Frontal cortex (tissue), 4 donors: ENCODE results near the gene TREM2. TPM values are rescaled to one million over a fixed set of nuclear protein-coding genes. Genes with fewer than 3 reads are reported as not detected.

Experiments
- DNase-seq, 2 donors: peaks; one replicate each; pipeline ENCODE4 v3.0.0; 2012; ENCODE audit warnings: low spot score in 2 of 2
- FAIRE-seq: peaks from 2 replicates; lab custom pipeline; 2012; peaks lifted over from hg19 to GRCh38; lab: Jason Lieb, UNC
- total RNA-seq: library from RNA; depleted of rRNA; stranded (reverse); fragments of >200 nt; gene quantifications from one replicate; pipeline ENCODE4 v1.2.3, GENCODE V29; 2014
- donor health status: control.
- donor health status: control.
- donor health status: control.

Gene TREM2
- total RNA-seq, 1 donor from 2014 or later = 4.9 TPM

DNA sequence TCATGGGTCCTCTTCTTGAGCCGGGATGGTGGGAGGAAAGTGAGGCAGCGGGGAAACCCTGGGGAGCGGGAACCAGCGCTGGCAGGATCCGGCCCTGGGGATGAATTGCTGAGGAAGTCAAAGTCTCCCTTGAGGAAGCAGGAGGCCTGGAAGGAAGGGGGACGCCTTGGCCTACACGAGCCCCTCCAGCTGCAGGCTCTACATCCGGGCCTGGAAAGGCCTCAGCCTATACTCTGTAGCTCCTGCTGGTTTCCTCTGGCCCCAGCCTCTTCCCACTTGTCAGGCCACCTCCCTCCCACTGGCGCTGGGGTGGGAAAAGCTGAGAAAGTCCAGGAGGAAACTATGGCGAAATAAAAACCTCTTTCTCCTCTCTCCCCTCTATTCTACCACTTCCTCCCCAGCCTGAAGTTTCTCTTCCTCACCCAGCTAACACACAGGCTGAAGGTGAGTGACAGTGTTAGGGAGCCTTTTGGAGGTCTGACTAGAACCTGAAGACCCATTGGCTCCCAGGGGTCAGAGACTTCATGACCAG lies 23.2 kb upstream of the TREM2 start:
- no peak for FAIRE-seq

GRCh38 chr6:41184761-41185160 lies 21.8 kb upstream of the TREM2 start:
- no peak for FAIRE-seq
- DNase-seq = no peak

More for the DNA sequence above, 23.2 kb upstream of the TREM2 start:
- DNase-seq = no peak

DNA sequence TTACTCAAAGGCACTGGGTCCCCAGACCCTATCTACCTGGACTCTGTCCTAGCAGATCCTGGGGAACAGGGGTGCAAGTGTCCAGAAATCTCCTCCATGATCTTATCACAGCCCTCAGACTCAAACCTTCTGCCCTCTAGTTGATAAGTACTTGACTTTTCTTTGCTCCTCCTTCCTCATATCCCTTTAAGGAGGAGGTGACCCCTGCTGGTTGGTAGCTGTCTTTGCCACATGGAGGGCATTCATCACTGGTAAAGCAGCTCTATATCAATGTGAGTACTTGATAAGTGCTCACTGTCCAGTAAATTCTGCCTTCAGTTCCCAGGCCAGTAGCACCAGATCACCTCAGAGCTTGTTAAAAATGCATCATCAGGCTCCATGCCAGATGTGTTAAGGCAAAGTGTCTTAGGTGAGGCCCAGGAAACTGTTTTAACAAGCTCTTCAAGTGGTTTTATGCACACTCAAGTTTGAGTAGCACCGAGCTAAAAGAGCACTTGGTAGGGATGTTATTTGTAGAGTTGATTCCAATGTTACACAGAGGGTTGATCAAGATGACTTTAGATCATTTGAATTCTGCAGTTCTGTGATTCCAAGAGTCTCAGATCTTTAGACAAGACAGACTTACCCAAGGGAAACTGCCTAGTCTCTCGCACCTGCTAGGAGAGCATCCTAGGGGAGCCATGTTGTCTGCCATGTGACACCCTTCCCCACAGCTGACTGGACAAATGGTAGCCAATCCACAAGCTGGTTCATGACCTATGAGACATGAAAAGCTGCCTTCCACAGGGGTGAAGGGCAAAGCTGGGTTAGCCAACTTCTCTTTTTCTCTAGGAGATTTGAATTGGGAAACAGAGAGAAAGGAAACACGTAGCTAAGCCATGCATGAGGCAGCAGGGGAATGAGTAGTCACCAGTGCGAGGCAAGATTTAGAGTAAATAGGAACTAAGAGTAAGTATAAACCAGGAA lies 19.4 kb upstream of the TREM2 start:
- no peak for DNase-seq

DNA sequence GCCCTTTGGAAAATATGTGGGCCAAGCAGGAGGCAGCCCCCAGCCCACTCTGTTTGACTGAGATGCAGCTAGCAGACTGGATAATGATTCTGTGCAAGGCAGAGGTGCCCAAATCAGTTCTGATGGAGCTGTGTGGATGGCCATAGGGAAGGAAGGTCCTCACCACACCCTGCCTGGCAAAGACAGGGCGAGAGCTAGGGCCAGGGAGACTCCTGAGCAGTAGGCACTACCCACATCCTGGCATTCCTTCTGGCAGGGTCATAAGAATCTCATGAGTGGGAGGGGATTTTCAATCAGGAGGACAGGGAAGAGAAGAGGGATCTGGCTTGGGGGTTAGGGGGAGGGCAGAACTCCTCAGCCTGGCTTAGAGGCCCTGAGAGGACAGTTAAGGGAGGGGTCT lies 18.6 kb upstream of the TREM2 start:
- DNase-seq = no peak

More for the DNA sequence above, 19.4 kb upstream of the TREM2 start:
- no peak for FAIRE-seq

GRCh38 chr6:41179163-41179562 lies 16.2 kb upstream of the TREM2 start:
- FAIRE-seq = no peak
- no peak for DNase-seq

More for the DNA sequence above, 18.6 kb upstream of the TREM2 start:
- FAIRE-seq = no peak

GRCh38 chr6:41177695-41178094 lies 14.8 kb upstream of the TREM2 start:
- FAIRE-seq (no peak), DNase-seq (no peak)

DNA sequence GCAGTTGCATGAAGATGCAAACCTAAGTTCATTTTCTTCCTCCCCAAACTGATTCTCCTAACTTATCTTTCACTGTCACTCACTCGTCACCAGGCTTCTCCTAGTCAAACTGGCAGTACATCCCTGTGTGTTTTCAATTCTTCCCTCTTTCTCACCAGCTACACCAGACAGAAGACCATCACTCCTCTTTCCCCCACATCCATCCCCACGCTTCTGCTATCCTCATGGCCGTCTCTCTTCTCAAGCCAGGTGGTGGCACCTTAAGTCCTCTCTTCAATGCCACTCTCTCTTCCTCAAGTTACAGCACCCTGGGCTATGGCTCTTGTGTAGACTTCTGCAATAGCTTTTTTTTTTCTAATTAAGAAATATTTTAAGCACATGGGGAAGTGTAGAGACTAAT lies 14.4 kb upstream of the TREM2 start:
- DNase-seq (no peak), FAIRE-seq (no peak)

- no peak for DNase-seq
- FAIRE-seq = no peak
Measured at GRCh38 chr6:41176189-41176588, 13.3 kb upstream of the TREM2 start.

- FAIRE-seq = no peak
- no peak for DNase-seq
Measured at GRCh38 chr6:41175084-41175483, 12.2 kb upstream of the TREM2 start.

DNA sequence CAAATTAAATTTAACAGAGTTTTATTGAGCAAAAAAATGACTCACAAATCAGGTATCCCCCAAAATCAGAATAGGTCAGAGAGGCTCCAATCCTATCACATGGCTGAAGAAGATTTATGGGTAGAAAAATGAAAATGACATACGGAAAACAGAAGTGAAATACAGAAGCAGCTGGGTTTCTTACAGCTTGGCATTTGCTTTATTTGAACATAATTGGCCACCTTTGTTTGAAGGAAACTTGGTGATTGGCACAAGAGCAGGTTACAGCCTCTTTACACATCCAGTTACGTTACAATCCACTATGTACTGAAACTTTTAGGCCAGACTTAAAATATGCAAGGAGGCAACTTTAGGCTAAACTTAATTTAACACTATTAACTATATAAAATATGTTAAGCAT lies 11.7 kb upstream of the TREM2 start:
- FAIRE-seq (no peak), DNase-seq (no peak)

DNA sequence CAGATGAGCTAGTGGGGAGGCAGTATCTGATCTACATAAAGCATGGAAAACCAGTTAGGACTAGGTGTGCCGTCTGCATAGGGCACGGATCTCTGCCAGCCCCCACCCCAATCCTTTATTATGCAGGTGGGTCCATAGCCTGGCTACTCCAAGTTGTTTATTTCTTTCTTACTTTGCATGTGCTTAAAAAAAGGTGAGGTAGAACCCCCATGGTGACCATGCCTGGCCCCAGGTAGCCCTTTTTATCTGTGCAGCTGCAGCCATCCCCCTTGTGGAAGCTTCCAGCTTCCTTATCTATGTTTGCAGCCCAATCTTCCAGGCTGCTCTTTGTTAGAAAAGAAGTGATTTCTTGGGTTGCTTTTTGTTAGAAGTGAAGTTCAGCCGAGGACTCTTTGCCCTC lies 9.0 kb upstream of the TREM2 start:
- no peak for FAIRE-seq
- no peak for DNase-seq

DNA sequence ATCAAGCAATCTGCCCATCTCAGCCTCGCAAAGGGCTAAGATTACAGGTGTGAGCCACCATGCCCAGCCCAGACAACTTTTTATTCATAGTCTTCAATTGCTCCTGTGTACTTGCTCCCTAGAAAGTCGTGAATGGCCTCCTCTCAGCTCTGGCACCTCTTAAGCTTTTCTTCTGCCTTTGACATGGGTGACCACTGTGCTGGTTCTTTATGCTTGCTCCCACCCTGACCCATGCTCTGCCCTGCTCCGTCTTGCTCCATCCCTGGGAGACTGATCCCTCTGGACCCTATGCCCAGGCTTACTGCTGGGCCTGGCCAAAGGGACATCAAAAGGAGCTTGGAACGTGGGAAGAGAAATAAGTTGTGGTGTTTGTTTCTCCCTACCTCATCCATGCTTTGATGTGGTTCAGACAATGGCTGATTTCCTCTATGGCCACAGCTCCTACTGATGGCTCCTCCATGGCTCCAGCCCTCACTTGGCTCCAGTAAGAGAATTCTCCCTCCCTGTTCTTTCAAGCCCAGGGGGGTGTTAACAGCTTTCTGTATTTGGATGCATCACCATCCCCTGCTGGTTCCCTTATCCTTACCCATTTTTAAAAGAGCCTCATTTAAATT lies 7.7 kb upstream of the TREM2 start:
- no peak for DNase-seq
- FAIRE-seq = no peak

GRCh38 chr6:41167173-41167963 lies 4.5 kb upstream of the TREM2 start:
- FAIRE-seq (no peak), DNase-seq (no peak)

- DNase-seq = no peak
- FAIRE-seq = no peak
Measured at GRCh38 chr6:41164551-41165120, 1.7 kb upstream of the TREM2 start.

DNA sequence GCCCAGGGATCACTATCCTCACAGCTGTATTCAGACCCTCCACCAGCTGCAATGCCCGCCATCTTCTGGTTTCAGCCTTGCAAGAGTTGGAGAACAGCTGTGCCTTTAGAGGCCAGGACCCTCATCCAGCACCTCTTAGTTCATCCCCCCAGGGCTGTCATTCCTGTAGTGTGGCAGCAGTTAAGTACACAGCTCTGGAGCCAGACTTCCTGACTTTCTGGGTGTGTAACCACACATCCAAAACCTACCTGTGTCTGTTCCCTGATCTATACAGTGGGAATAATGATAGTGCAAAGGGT lies 452 bp upstream of the TREM2 start:
- FAIRE-seq = no peak
- no peak for DNase-seq

GRCh38 chr6:41161851-41162552 lies 914 bp downstream of the TREM2 start:
- FAIRE-seq (no peak), DNase-seq (no peak)

DNA sequence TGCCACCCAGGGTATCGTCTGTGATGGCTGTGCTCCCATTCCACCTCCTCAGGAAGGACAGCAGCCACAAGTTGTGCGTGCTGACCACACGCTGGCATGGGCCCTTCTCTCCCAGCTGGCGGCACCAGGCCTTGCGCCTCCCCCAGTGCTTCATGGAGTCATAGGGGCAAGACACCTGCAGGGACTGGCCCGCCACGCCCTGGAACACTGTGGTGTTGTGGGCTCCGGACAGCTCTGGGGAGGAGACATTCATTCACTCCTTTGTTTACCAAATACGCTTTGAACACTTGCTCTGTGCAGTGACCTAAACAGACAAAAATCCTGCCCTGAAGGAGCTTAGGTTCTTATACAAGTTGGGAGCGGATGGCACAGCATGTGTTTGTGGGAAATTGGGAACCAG lies 1.5 kb downstream of the TREM2 start:
- DNase-seq (no peak), FAIRE-seq (no peak)

DNA sequence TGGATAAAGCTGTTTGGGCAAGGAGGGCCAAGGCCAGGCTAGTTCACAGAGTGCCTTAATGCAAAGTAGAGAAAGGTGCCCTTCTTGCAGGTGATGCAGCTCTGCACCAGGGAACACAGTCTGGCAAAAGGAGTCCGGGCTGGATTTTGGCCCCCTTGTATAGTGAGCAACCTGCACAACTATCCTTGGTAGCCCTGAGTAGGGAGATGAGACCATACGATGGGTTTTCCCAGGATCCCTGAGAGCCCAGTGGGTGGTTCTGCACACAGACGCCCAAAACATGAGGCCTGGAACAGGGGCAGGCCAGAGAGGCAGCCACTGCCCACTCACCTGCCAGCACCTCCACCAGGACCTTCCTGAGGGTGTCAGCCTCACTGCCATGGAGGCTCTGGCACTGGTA lies 2.0 kb downstream of the TREM2 start:
- no peak for FAIRE-seq

GRCh38 chr6:41159415-41160082 lies 3.4 kb downstream of the TREM2 start:
- DNase-seq (no peak), FAIRE-seq (no peak)

More for the DNA sequence above, 2.0 kb downstream of the TREM2 start:
- no peak for DNase-seq
